ENCODE data around the gene NECAB3. TPM values are rescaled to one million over a fixed set of nuclear protein-coding genes. Genes with fewer than 3 reads are reported as not detected.

NECAB3 gene
- total and polyA plus RNA-seq, 2 of the 13 experiments (the other 11 are each of a cell fraction or from before 2014, with no cell fraction given): 61.5 to 65.5 TPM

DNA sequence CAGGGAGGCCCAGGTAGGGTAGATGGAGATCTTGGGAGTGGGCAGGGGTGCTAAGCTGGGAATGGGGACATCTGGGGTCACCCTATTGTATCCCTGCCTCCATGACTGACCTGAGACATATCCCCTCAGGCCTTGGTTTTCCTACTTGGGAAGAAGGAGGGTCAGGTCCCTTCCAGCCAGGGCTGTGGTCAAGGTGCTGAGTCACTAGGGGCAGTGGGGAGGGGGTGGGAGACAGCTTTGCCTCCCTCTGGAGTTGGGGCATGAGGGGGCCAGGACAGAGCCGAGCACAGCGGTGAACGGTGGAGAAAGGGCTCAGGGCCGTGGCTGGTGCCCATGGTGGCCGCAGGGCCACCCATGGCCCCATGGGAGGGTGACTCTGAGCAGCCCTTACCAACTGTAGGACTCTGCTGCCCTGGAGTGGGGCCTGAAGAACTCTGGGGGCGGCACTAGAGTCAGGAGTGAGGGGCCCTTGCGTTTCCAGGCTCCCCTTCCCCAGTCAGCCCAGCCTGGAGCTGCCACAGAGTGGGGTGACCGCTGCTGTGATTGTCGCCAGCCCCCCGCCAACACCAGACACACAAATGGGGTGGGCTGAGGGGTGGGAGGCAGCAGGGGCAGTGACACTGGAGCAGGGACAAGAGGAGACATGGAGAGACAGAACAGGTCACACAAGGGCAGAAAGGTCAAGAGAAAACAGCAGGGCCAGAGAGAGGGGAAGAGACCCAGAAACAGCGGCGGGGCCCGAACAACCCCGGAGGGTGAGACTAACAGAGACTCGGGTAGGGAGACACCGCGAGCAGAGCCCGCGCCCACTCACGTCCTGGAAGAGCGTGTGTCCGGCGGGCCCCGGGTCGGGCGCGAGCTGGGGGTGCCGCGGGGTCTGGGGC lies 576 bp downstream of the NECAB3 start (continued):
- TF ChIP-seq MED1 (CRISPR knock-in tag; IDR thresholded peaks at IDR 0.05): no peak; the same call in 1 of the 2 replicates
- no peak for TF ChIP-seq NONO (IDR thresholded peaks at IDR 0.05)
- no peak for TF ChIP-seq NONO (CRISPR knock-in tag; conservative IDR thresholded peaks at IDR 0.05)
- TF ChIP-seq RAD51 (IDR thresholded peaks at IDR 0.05; ENCODE audit: borderline replicate concordance): no peak
- TF ChIP-seq ZKSCAN5 (CRISPR knock-in tag; IDR thresholded peaks at IDR 0.05): peak; percentile 18; the same call in 1 of the 2 replicates
- no peak for TF ChIP-seq ZNF276 (CRISPR knock-in tag; IDR thresholded peaks at IDR 0.05; ENCODE audit: low read depth)
- TF ChIP-seq ZNF563 (CRISPR knock-in tag; IDR thresholded peaks at IDR 0.05): peak; percentile 70
- TF ChIP-seq, protein P1, sequence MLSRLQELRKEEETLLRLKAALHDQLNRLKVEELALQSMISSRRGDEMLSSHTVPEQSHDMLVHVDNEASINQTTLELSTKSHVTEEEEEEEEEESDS (CRISPR knock-in tag; IDR thresholded peaks at IDR 0.05; ENCODE audit: borderline replicate concordance): no peak
- TF ChIP-seq MEIS2 (CRISPR knock-in tag; IDR thresholded peaks at IDR 0.05): no peak
- peak; percentile 69; the same call in 1 of the 2 replicates for TF ChIP-seq KAT7 (CRISPR knock-in tag; IDR thresholded peaks at IDR 0.05; ENCODE audit: borderline replicate concordance)
- no peak for TF ChIP-seq PHF20 (CRISPR knock-in tag; IDR thresholded peaks at IDR 0.05)
- peak; percentile 96; the same call in 1 of the 2 replicates for TF ChIP-seq FOXO4 (CRISPR knock-in tag; conservative IDR thresholded peaks at IDR 0.05)
- 0 out of 2 replicates have a peak, but pooled peaks have one; percentile 28 for TF ChIP-seq ZNF275 (CRISPR knock-in tag; IDR thresholded peaks at IDR 0.05; ENCODE audit: borderline replicate concordance)
- TF ChIP-seq SMC3 (IDR thresholded peaks at IDR 0.05; ENCODE audit: low read length): no peak
- peak; percentile 38; the same call in 1 of the 2 replicates for TF ChIP-seq MYNN (CRISPR knock-in tag; IDR thresholded peaks at IDR 0.05; ENCODE audit: low read depth)
- no peak for TF ChIP-seq KDM2A (CRISPR knock-in tag; IDR thresholded peaks at IDR 0.05; ENCODE audit: borderline replicate concordance, low read depth)
- TF ChIP-seq ATF5 (CRISPR knock-in tag; IDR thresholded peaks at IDR 0.05; ENCODE audit: low read depth): peak; percentile 66; the same call in 1 of the 2 replicates
- TF ChIP-seq, protein P2, sequence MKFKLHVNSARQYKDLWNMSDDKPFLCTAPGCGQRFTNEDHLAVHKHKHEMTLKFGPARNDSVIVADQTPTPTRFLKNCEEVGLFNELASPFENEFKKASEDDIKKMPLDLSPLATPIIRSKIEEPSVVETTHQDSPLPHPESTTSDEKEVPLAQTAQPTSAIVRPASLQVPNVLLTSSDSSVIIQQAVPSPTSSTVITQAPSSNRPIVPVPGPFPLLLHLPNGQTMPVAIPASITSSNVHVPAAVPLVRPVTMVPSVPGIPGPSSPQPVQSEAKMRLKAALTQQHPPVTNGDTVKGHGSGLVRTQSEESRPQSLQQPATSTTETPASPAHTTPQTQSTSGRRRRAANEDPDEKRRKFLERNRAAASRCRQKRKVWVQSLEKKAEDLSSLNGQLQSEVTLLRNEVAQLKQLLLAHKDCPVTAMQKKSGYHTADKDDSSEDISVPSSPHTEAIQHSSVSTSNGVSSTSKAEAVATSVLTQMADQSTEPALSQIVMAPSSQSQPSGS (CRISPR knock-in tag; IDR thresholded peaks at IDR 0.05): no peak
- peak; percentile 6; the same call in 1 of the 2 replicates for TF ChIP-seq ZNF792 (CRISPR knock-in tag; IDR thresholded peaks at IDR 0.05)
- TF ChIP-seq AGO1 (IDR thresholded peaks at IDR 0.05; ENCODE audit: low read depth, low read length, poor library complexity, severe bottlenecking): peak; percentile 16
- peak; percentile 66; the same call in 1 of the 2 replicates for TF ChIP-seq ZNF205 (CRISPR knock-in tag; IDR thresholded peaks at IDR 0.05)
